Neural crest cell (in vitro differentiated cells): Measurements from ENCODE around the gene MYOZ1. TPM values are rescaled to one million over a fixed set of nuclear protein-coding genes. Genes with fewer than 3 reads are reported as not detected.

Source experiments
- DNase-seq: peaks from one replicate; pipeline ENCODE4 v3.0.0; 2021; ENCODE audit warnings: low read depth, mixed read lengths, low spot score
- H3K27ac Mint-ChIP-seq: one replicate; pipeline ENCODE4 v1.8.0; 2021; ENCODE audit warnings: mild to moderate bottlenecking, mixed read lengths; ENCODE audit not compliant: unreplicated experiment
- H3K27me3 Mint-ChIP-seq: 2 replicates; pipeline ENCODE4 v1.8.0; 2021; ENCODE audit warnings: low read depth, mild to moderate bottlenecking, mixed read lengths
- H3K36me3 Mint-ChIP-seq: 2 replicates; pipeline ENCODE4 v1.8.0; 2021; ENCODE audit warnings: low read depth, mild to moderate bottlenecking, mixed read lengths
- H3K4me1 Mint-ChIP-seq: 2 replicates; pipeline ENCODE4 v1.8.0; 2021; ENCODE audit warnings: mixed read lengths
- H3K4me3 Mint-ChIP-seq: one replicate; pipeline ENCODE4 v1.8.0; 2021; ENCODE audit warnings: mild to moderate bottlenecking, mixed read lengths
- H3K9me3 Mint-ChIP-seq: 2 replicates; pipeline ENCODE4 v1.8.0; 2021; ENCODE audit warnings: mixed read lengths
- CTCF ChIP-seq: fragments of 200-600 bp; sonication (generic); conservative IDR thresholded peaks from 2 replicates; pipeline ENCODE4 v1.5.0; 2021; ENCODE audit warnings: antibody characterized with exemption, mild to moderate bottlenecking
- total RNA-seq: library from RNA; stranded (reverse); gene quantifications from 2 replicates; pipeline ENCODE4 v1.2.1, GENCODE V29; 2021

The MYOZ1 gene
- total RNA-seq, 1 donor from 2014 or later: 0.16 TPM

- Mint-ChIP-seq H3K9me3 (no peaks in the 10 kb centered on the region), H3K27me3 (no peaks in the 10 kb centered on the region), H3K4me3 (no peak overlapping the region), H3K36me3 (no peaks in the 10 kb centered on the region), H3K27ac (no peak overlapping the region), H3K4me1 (peaks cover 25% of the 10 kb centered on the region)
- no peak for TF ChIP-seq CTCF
- no peak for DNase-seq
These were observed 4.0 kb upstream of the MYOZ1 start for GRCh38 chr10:73645251-73645650.

- H3K27ac Mint-ChIP-seq: no peak overlapping the region
- no peaks in the 10 kb centered on the region for H3K9me3 Mint-ChIP-seq
- no peak overlapping the region for H3K4me3 Mint-ChIP-seq
- no peak for DNase-seq
- peaks cover 23% of the 10 kb centered on the region for H3K4me1 Mint-ChIP-seq
- TF ChIP-seq CTCF: no peak
- no peaks in the 10 kb centered on the region for H3K36me3 Mint-ChIP-seq
- no peaks in the 10 kb centered on the region for H3K27me3 Mint-ChIP-seq
These were observed 3.5 kb upstream of the MYOZ1 start for GRCh38 chr10:73644767-73645166.

GRCh38 chr10:73644015-73644743 is 2.9 kb upstream of the MYOZ1 start:
- DNase-seq: peak; percentile 61
- no peak overlapping the region for H3K27ac Mint-ChIP-seq
- peak overlapping the region; percentile 28 for H3K4me3 Mint-ChIP-seq

GRCh38 chr10:73643362-73643761 is 2.1 kb upstream of the MYOZ1 start:
- no peaks in the 10 kb centered on the region for H3K36me3 Mint-ChIP-seq
- no peak for TF ChIP-seq CTCF
- no peak for DNase-seq
- peaks cover 18% of the 10 kb centered on the region for H3K4me1 Mint-ChIP-seq
- no peaks in the 10 kb centered on the region for H3K27me3 Mint-ChIP-seq
- H3K27ac Mint-ChIP-seq: no peak overlapping the region
- H3K9me3 Mint-ChIP-seq: no peaks in the 10 kb centered on the region
- no peak overlapping the region for H3K4me3 Mint-ChIP-seq

More at GRCh38 chr10:73644015-73644743, 2.9 kb upstream of the MYOZ1 start:
- no peaks in the 10 kb centered on the region for H3K36me3 Mint-ChIP-seq
- H3K4me1 Mint-ChIP-seq: peaks cover 18% of the 10 kb centered on the region
- TF ChIP-seq CTCF: peak; percentile 96
- no peaks in the 10 kb centered on the region for H3K27me3 Mint-ChIP-seq
- H3K9me3 Mint-ChIP-seq: no peaks in the 10 kb centered on the region

- no peak overlapping the region for H3K4me3 Mint-ChIP-seq
- H3K4me1 Mint-ChIP-seq: peaks cover 12% of the 10 kb centered on the region
- H3K27me3 Mint-ChIP-seq: no peaks in the 10 kb centered on the region
- TF ChIP-seq CTCF: no peak
- H3K36me3 Mint-ChIP-seq: no peaks in the 10 kb centered on the region
- H3K27ac Mint-ChIP-seq: no peak overlapping the region
- H3K9me3 Mint-ChIP-seq: no peaks in the 10 kb centered on the region
- no peak for DNase-seq
These were observed 2.0 kb downstream of the MYOZ1 start for GRCh38 chr10:73639286-73639685.
